ENCODE data around the gene ABCA5.

The ABCA5 gene

DNA sequence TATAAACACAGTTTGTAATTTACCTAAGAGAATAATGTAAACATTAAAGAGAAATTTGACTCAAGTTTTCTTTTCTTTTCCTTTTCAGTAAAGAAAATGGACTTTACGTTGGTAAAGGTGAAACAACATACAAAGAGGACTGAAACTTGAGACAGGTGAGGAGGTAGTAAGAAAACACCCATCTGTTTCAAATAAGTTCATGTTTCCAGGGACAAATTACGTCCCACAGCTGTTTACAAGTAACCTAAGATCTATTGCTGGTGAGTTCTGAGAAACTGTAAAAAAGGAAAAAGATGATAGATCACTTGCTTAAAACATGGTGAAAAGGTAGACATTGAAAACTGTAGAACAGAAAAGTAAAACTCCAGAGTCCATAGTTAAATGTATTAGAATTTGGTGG, 4.8 kb upstream of the ABCA5 start:
- no peak for DNase-seq (ENCODE audit: low spot score)
- TF ChIP-seq CTCF (IDR thresholded peaks at IDR 0.05) = no peak
- Histone ChIP-seq H3K4me3 (no peak overlapping the region), H3K27ac (no peak overlapping the region)

DNA sequence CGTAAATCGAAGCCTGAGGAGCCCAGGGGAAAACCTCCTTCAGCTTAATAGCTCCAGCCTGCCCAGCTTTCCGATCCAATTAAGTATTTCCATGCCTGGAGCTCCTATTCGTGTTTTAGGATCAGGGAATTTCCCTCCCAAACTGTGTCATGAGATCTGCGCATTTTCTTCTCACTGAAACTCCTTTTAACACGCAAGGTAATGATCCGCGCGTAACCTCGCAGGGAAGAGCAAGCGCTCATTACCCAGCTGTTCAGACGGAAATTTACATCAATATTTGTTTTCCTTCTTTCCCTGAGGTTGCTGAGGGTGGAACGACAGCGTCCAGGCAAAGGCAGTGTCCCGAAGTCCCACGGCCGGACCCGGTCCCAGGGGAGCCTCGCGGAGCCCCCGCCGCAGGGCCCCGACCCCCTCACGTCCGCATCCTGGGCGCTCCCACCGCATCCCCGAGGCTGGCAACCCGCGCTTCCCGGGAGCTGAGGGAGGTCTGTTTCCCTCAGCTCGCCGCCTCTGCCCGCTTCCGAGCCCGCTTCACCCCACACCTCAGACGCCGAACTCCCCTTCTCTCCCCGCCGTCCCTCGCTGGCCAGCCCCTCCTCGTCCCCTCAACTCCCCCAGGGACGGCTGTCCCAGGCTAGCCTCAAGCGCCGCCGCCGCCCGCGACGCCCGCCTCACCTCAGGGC, 415 bp downstream of the ABCA5 start:
- Histone ChIP-seq H3K4me3 (peak overlapping the region; percentile 76), H3K27ac (peak overlapping the region; percentile 70 to 77)
- peak; percentile 73 for DNase-seq (ENCODE audit: low spot score)
- TF ChIP-seq CTCF (IDR thresholded peaks at IDR 0.05) = no peak

GRCh38 chr17:69325518-69326376, 1.2 kb downstream of the ABCA5 start:
- Histone ChIP-seq H3K27ac (peak overlapping the region; percentile 70 to 77), H3K4me3 (peak overlapping the region; percentile 76)
- DNase-seq (ENCODE audit: low spot score) = no peak
- TF ChIP-seq CTCF (IDR thresholded peaks at IDR 0.05) = no peak

DNA sequence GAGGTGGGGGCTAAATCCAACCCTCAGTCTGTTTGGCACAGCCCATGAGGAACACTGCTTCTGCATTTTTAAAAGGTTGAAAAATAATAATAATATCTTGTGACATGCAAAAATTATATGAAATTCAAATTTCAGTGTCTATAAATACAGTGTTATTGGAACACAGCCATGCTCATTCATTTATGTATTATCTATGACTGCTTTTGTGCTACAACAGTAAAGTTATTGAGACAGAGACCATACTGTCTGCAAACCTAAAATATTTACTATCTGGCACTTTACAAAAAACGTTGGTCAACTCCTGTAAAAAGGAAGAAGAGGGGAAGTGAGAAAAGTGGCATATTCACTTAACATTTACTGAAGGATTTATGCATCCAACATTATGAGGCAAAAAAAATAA, 3.1 kb downstream of the ABCA5 start:
- Histone ChIP-seq H3K27ac (no peak overlapping the region), H3K4me3 (no peak overlapping the region)
- DNase-seq (ENCODE audit: low spot score) = no peak
- no peak for TF ChIP-seq CTCF (IDR thresholded peaks at IDR 0.05)

GRCh38 chr17:69320908-69321238, 6.1 kb downstream of the ABCA5 start:
- Histone ChIP-seq H3K27ac (no peak overlapping the region), H3K4me3 (no peak overlapping the region)
- no peak for DNase-seq (ENCODE audit: low spot score)
- TF ChIP-seq CTCF (IDR thresholded peaks at IDR 0.05) = no peak

GRCh38 chr17:69320210-69320907, 6.6 kb downstream of the ABCA5 start:
- no peak for TF ChIP-seq CTCF (IDR thresholded peaks at IDR 0.05)
- no peak overlapping the region for H3K27ac ChIP-seq
- H3K4me3 ChIP-seq = no peak overlapping the region
- no peak for DNase-seq (ENCODE audit: low spot score)
